ENCODE results near the gene ZNF296. TPM values are rescaled to one million over a fixed set of nuclear protein-coding genes. Genes with fewer than 3 reads are reported as not detected.

Gene ZNF296
- total RNA-seq, 1 experiment from 2014 or later: 3.9 TPM

DNA sequence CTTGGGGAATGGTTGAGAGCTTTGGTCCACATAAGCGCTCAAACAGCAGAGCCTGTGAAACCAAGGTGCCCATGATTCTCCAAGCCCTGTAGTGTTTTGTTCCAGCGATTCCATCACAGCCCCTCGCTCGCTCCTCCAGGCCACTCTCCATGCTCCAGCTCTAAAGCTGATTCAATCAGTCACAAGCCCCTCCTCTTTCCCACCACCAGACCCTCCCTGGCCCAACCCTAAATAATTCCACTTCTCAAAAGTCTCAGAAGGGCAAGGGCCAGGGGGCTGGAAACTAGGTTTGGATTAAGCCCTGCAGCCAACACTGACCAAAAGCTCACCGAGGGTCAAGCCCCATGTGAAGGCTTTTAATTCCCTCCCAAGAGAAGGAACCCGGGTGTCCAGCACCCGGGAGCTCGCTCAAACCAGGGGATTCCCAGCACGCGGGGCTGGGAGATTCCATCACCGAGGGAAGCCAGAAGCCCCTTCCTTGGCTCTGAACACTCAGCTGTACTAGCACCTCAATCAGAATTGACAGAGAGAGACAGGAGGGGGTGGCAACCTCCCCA is 1.5 kb downstream of the ZNF296 start:
- peaks cover 41% of the 10 kb centered on the region for H4K20me1 ChIP-seq (ENCODE audit: insufficient read depth, low read depth, low read length)
- H3K9me3 ChIP-seq (ENCODE audit: low read length): no peaks in the 10 kb centered on the region
- H3K36me3 ChIP-seq (ENCODE audit: insufficient read depth, low read length): peaks cover 9% of the 10 kb centered on the region
- peak overlapping the region; percentile 84 for H3K4me3 ChIP-seq (ENCODE audit: low read length)
- H3K9me2 ChIP-seq (replicated peaks; ENCODE audit: insufficient read depth, low read length): no peaks in the 10 kb centered on the region
- H3K27ac ChIP-seq (ENCODE audit: low read length): peak overlapping the region; percentile 95
- H2AFZ ChIP-seq (ENCODE audit: low read length): no peak overlapping the region
- DNase-seq: no peak
- peaks cover 63% of the 10 kb centered on the region for H3K4me1 ChIP-seq (ENCODE audit: low read length)
- peak overlapping the region; percentile 75 for H3K9ac ChIP-seq (ENCODE audit: low read length)
- H3K27me3 ChIP-seq (ENCODE audit: low read length): no peaks in the 10 kb centered on the region
- peak overlapping the region; percentile 100 for H3K4me2 ChIP-seq (ENCODE audit: low read depth, low read length, poor library complexity, severe bottlenecking)
- peaks cover 47% of the 10 kb centered on the region for H3K79me2 ChIP-seq (ENCODE audit: low read length)

DNA sequence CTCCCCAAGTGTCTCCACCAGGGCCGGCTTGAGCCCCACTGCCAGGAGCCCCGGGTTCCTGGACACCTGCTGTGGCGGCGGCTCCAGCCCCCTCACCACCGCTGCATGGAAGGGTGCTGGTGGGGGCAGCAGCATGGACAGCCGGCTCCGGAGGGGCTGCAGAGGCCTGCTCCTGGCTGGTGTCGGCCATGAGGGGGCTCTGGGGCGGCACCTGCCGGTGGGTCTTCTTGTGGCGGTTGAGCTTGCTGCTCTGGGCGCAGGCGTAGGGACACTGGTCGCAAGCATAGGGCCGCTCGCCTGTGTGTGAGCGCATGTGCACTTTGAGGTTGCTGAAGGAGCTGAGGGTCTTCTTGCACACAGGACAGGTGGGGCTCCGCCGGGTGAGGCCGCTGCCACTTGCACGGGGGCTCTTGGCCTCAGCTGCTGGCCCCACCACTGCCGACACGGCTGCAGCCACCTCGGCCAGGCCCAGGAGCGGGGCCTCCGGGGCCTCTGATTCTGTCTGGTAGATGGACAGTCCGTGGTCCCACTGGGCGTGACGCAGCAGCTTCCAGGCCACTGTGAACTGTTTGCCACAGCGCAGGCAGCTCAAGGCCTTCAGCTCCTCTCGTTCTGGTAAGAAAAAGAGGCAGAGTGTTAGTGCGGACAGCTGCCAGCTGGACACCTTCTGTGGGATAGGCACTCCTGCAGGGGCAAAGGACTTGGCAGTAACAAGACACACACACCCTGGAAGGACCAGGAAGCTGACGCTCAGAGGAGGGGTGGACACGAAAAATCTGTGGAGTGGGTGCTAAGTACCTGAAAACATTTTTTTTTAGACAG is 4.1 kb downstream of the ZNF296 start:
- no peaks in the 10 kb centered on the region for H3K9me3 ChIP-seq (ENCODE audit: low read length)
- no peak overlapping the region for H3K9ac ChIP-seq (ENCODE audit: low read length)
- H3K27me3 ChIP-seq (ENCODE audit: low read length): no peaks in the 10 kb centered on the region
- H3K36me3 ChIP-seq (ENCODE audit: insufficient read depth, low read length): peaks cover 9% of the 10 kb centered on the region
- peaks cover 47% of the 10 kb centered on the region for H3K4me1 ChIP-seq (ENCODE audit: low read length)
- no peak overlapping the region for H3K4me2 ChIP-seq (ENCODE audit: low read depth, low read length, poor library complexity, severe bottlenecking)
- H3K79me2 ChIP-seq (ENCODE audit: low read length): peaks cover 27% of the 10 kb centered on the region
- H2AFZ ChIP-seq (ENCODE audit: low read length): no peak overlapping the region
- no peak for DNase-seq
- H3K4me3 ChIP-seq (ENCODE audit: low read length): no peak overlapping the region
- H4K20me1 ChIP-seq (ENCODE audit: insufficient read depth, low read depth, low read length): peaks cover 48% of the 10 kb centered on the region
- no peaks in the 10 kb centered on the region for H3K9me2 ChIP-seq (replicated peaks; ENCODE audit: insufficient read depth, low read length)
- no peak overlapping the region; the same call in 1 of the 2 replicates for H3K27ac ChIP-seq (ENCODE audit: low read length)

GRCh38 chr19:45071545-45071938 is 4.7 kb downstream of the ZNF296 start:
- Histone ChIP-seq H3K27ac (ENCODE audit: low read length) (no peak overlapping the region; the same call in 1 of the 2 replicates), H3K79me2 (ENCODE audit: low read length) (peaks cover 21% of the 10 kb centered on the region), H4K20me1 (ENCODE audit: insufficient read depth, low read depth, low read length) (peaks cover 48% of the 10 kb centered on the region), H3K4me2 (ENCODE audit: low read depth, low read length, poor library complexity, severe bottlenecking) (no peak overlapping the region), H2AFZ (ENCODE audit: low read length) (no peak overlapping the region), H3K9me2 (replicated peaks; ENCODE audit: insufficient read depth, low read length) (no peaks in the 10 kb centered on the region), H3K4me1 (ENCODE audit: low read length) (peaks cover 41% of the 10 kb centered on the region), H3K9me3 (ENCODE audit: low read length) (no peaks in the 10 kb centered on the region), H3K4me3 (ENCODE audit: low read length) (no peak overlapping the region), H3K27me3 (ENCODE audit: low read length) (no peaks in the 10 kb centered on the region), H3K9ac (ENCODE audit: low read length) (no peak overlapping the region), H3K36me3 (ENCODE audit: insufficient read depth, low read length) (peaks cover 9% of the 10 kb centered on the region)
- no peak for DNase-seq

- H3K9me2 ChIP-seq (replicated peaks; ENCODE audit: insufficient read depth, low read length): no peaks in the 10 kb centered on the region
- H3K79me2 ChIP-seq (ENCODE audit: low read length): peaks cover 18% of the 10 kb centered on the region
- peak; percentile 60 for DNase-seq
- H2AFZ ChIP-seq (ENCODE audit: low read length): no peak overlapping the region
- no peak overlapping the region for H3K4me2 ChIP-seq (ENCODE audit: low read depth, low read length, poor library complexity, severe bottlenecking)
- peaks cover 9% of the 10 kb centered on the region for H3K36me3 ChIP-seq (ENCODE audit: insufficient read depth, low read length)
- peak overlapping the region; percentile 61 for H3K27ac ChIP-seq (ENCODE audit: low read length)
- no peaks in the 10 kb centered on the region for H3K27me3 ChIP-seq (ENCODE audit: low read length)
- no peak overlapping the region for H3K4me3 ChIP-seq (ENCODE audit: low read length)
- peaks cover 39% of the 10 kb centered on the region for H3K4me1 ChIP-seq (ENCODE audit: low read length)
- H3K9me3 ChIP-seq (ENCODE audit: low read length): no peaks in the 10 kb centered on the region
- H3K9ac ChIP-seq (ENCODE audit: low read length): peak overlapping the region; percentile 4; the same call in 1 of the 2 replicates
- peaks cover 48% of the 10 kb centered on the region for H4K20me1 ChIP-seq (ENCODE audit: insufficient read depth, low read depth, low read length)
Measured at GRCh38 chr19:45070861-45071544, 5.3 kb downstream of the ZNF296 start.

GRCh38 chr19:45070214-45070613 is 6.1 kb downstream of the ZNF296 start:
- H3K27me3 ChIP-seq (ENCODE audit: low read length): no peaks in the 10 kb centered on the region
- peaks cover 48% of the 10 kb centered on the region for H4K20me1 ChIP-seq (ENCODE audit: insufficient read depth, low read depth, low read length)
- peak; percentile 51 for DNase-seq
- H2AFZ ChIP-seq (ENCODE audit: low read length): no peak overlapping the region
- peak overlapping the region; percentile 61 for H3K27ac ChIP-seq (ENCODE audit: low read length)
- H3K79me2 ChIP-seq (ENCODE audit: low read length): peaks cover 13% of the 10 kb centered on the region
- H3K36me3 ChIP-seq (ENCODE audit: insufficient read depth, low read length): peaks cover 9% of the 10 kb centered on the region
- H3K4me3 ChIP-seq (ENCODE audit: low read length): no peak overlapping the region
- H3K9me2 ChIP-seq (replicated peaks; ENCODE audit: insufficient read depth, low read length): no peaks in the 10 kb centered on the region
- H3K4me2 ChIP-seq (ENCODE audit: low read depth, low read length, poor library complexity, severe bottlenecking): no peak overlapping the region
- no peaks in the 10 kb centered on the region for H3K9me3 ChIP-seq (ENCODE audit: low read length)
- no peak overlapping the region for H3K9ac ChIP-seq (ENCODE audit: low read length)
- peaks cover 39% of the 10 kb centered on the region for H3K4me1 ChIP-seq (ENCODE audit: low read length)

DNA sequence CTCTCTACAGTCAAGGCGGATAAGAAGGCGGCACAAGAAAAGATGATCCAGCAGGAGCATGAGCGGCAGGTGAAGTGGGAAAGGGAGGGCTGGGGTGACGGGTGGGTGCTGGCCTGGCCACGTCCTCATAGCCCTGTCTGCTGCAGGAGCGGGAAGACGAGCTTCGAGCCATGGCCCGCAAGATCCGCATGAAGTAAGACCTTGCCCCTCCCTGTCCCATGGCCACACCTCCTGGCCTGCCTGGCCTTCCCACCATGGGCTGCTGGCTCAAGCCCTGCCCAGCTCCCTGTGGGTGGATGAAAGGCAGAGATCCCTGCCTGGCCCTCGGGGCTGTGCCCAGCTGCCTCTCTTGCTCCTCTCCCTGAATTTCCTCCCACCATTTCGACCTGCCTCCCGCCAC is 7.2 kb downstream of the ZNF296 start:
- H3K9me3 ChIP-seq (ENCODE audit: low read length): no peaks in the 10 kb centered on the region
- no peak overlapping the region for H3K4me3 ChIP-seq (ENCODE audit: low read length)
- H4K20me1 ChIP-seq (ENCODE audit: insufficient read depth, low read depth, low read length): peaks cover 38% of the 10 kb centered on the region
- H3K27ac ChIP-seq (ENCODE audit: low read length): no peak overlapping the region
- H3K9ac ChIP-seq (ENCODE audit: low read length): no peak overlapping the region
- no peaks in the 10 kb centered on the region for H3K27me3 ChIP-seq (ENCODE audit: low read length)
- H3K4me1 ChIP-seq (ENCODE audit: low read length): peaks cover 28% of the 10 kb centered on the region
- DNase-seq: peak; percentile 59
- H3K36me3 ChIP-seq (ENCODE audit: insufficient read depth, low read length): peaks cover 2% of the 10 kb centered on the region
- no peak overlapping the region for H3K4me2 ChIP-seq (ENCODE audit: low read depth, low read length, poor library complexity, severe bottlenecking)
- no peaks in the 10 kb centered on the region for H3K9me2 ChIP-seq (replicated peaks; ENCODE audit: insufficient read depth, low read length)
- H3K79me2 ChIP-seq (ENCODE audit: low read length): peaks cover 3% of the 10 kb centered on the region
- no peak overlapping the region for H2AFZ ChIP-seq (ENCODE audit: low read length)

DNA sequence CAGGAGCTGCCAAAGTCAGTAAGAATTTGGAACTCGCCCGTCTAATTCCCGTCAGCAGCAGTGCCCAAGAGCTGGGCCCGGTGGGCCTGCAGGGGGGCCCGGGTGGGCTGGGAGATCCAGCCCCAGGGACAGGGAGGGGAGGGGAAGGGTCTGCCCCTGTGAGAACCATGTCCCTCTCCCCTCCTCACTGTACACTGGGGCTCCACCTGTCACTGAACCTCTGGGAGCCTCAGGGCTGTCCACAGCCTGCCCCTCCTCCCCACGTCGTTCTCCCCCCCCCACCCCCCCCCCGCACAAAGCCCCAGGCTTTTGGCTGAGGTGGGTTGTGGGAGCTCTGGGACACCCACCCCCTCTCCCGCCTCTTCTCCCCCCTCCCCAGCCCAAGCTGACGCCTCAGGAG is 8.2 kb downstream of the ZNF296 start:
- Histone ChIP-seq H3K36me3 (ENCODE audit: insufficient read depth, low read length) (peaks cover 6% of the 10 kb centered on the region), H2AFZ (ENCODE audit: low read length) (no peak overlapping the region), H3K9ac (ENCODE audit: low read length) (no peak overlapping the region), H3K4me3 (ENCODE audit: low read length) (no peak overlapping the region), H3K9me2 (replicated peaks; ENCODE audit: insufficient read depth, low read length) (no peaks in the 10 kb centered on the region), H4K20me1 (ENCODE audit: insufficient read depth, low read depth, low read length) (peaks cover 37% of the 10 kb centered on the region), H3K9me3 (ENCODE audit: low read length) (no peaks in the 10 kb centered on the region), H3K4me2 (ENCODE audit: low read depth, low read length, poor library complexity, severe bottlenecking) (no peak overlapping the region), H3K4me1 (ENCODE audit: low read length) (peaks cover 27% of the 10 kb centered on the region), H3K27ac (ENCODE audit: low read length) (no peak overlapping the region), H3K27me3 (ENCODE audit: low read length) (no peaks in the 10 kb centered on the region), H3K79me2 (ENCODE audit: low read length) (peaks cover 2% of the 10 kb centered on the region; the same call in 1 of the 2 replicates)
- DNase-seq: no peak

All from Karpas-422 (cell line).